ENCODE data around the gene DNASE1L1. TPM values are rescaled to one million over a fixed set of nuclear protein-coding genes. Genes with fewer than 3 reads are reported as not detected.

DNASE1L1 gene
- total RNA-seq, 1 experiment from 2014 or later: 29.8 TPM

GRCh38 chrX:154371017-154371788 lies 37.9 kb downstream of the DNASE1L1 start:
- POLR2A ChIA-PET (ENCODE audit: unreplicated experiment): interaction anchor here (0.5 to 0.7 kb wide), 4 partner anchors 14 to 173 kb away, joined by 3 to 4 read pairs (median 3); no protein-coding TSS in a partner anchor
- no TSS peak for BruUV-seq (replicated peaks)
- H3K79me2 ChIP-seq (ENCODE audit: low read length): peaks cover 81% of the 10 kb centered on the region
- H4K20me1 ChIP-seq (ENCODE audit: low read length): peaks cover 25% of the 10 kb centered on the region
- H3K9me2 ChIP-seq (replicated peaks; ENCODE audit: low read length): no peaks in the 10 kb centered on the region
- H3K36me3 ChIP-seq (ENCODE audit: low read depth, low read length): peaks cover 24% of the 10 kb centered on the region
- intact Hi-C loops (cut with micrococcal nuclease): loop anchor here (10.0 kb wide), 1 partner anchor 396 kb away; the partner anchor contains the start of genes HCFC1 and TMEM187
- H3K4me2 ChIP-seq (ENCODE audit: low read length): peak overlapping the region; percentile 94
- CTCF ChIA-PET: no interaction called here
- H3K4me3 ChIP-seq (ENCODE audit: low read length): peak overlapping the region; percentile 83
- peak overlapping the region; percentile 91 for H3K9ac ChIP-seq (ENCODE audit: low read length)
- H3K9me3 ChIP-seq (ENCODE audit: low read length): no peaks in the 10 kb centered on the region
- peak overlapping the region; percentile 97 for H3K27ac ChIP-seq (ENCODE audit: low read length)
- DNase-seq (peak; percentile 93), ATAC-seq (peak; percentile 35)
- peaks cover 36% of the 10 kb centered on the region for H3K4me1 ChIP-seq (ENCODE audit: insufficient read depth, low read length)
- TF ChIP-seq EZH2 (IDR thresholded peaks at IDR 0.05; ENCODE audit: low read length, unreplicated experiment) (no peak), EZH2phosphoT487 (IDR thresholded peaks at IDR 0.05; ENCODE audit: borderline replicate concordance, low read length) (no peak)
- TF ChIP-seq, protein P1, sequence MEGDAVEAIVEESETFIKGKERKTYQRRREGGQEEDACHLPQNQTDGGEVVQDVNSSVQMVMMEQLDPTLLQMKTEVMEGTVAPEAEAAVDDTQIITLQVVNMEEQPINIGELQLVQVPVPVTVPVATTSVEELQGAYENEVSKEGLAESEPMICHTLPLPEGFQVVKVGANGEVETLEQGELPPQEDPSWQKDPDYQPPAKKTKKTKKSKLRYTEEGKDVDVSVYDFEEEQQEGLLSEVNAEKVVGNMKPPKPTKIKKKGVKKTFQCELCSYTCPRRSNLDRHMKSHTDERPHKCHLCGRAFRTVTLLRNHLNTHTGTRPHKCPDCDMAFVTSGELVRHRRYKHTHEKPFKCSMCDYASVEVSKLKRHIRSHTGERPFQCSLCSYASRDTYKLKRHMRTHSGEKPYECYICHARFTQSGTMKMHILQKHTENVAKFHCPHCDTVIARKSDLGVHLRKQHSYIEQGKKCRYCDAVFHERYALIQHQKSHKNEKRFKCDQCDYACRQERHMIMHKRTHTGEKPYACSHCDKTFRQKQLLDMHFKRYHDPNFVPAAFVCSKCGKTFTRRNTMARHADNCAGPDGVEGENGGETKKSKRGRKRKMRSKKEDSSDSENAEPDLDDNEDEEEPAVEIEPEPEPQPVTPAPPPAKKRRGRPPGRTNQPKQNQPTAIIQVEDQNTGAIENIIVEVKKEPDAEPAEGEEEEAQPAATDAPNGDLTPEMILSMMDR (conservative IDR thresholded peaks at IDR 0.05; ENCODE audit: low read depth, low read length): no peak
- H2AFZ ChIP-seq (ENCODE audit: low read length): peak overlapping the region; percentile 50; the same call in 1 of the 2 replicates
- H3F3A ChIP-seq (ENCODE audit: low read length, unreplicated experiment): no peaks in the 10 kb centered on the region
- H3K27me3 ChIP-seq (ENCODE audit: low read length): no peaks in the 10 kb centered on the region

GRCh38 chrX:154370300-154371016 lies 38.6 kb downstream of the DNASE1L1 start:
- Histone ChIP-seq H4K20me1 (ENCODE audit: low read length) (peaks cover 27% of the 10 kb centered on the region), H3K9me3 (ENCODE audit: low read length) (no peaks in the 10 kb centered on the region)
- POLR2A ChIA-PET (ENCODE audit: unreplicated experiment): interaction anchor here (0.5 to 0.7 kb wide), 3 partner anchors 13 to 174 kb away, joined by 3 to 4 read pairs (median 3); no protein-coding TSS in a partner anchor

More at GRCh38 chrX:154370300-154371016, 38.6 kb downstream of the DNASE1L1 start:
- intact Hi-C loops (cut with micrococcal nuclease): loop anchor here (10.0 kb wide), 1 partner anchor 396 kb away; the partner anchor contains the start of genes HCFC1 and TMEM187
- CTCF ChIA-PET: no interaction called here
- TF ChIP-seq EZH2 (IDR thresholded peaks at IDR 0.05; ENCODE audit: low read length, unreplicated experiment): no peak
- peak overlapping the region; percentile 91 for H3K9ac ChIP-seq (ENCODE audit: low read length)
- BruUV-seq (replicated peaks): no TSS peak
- peaks cover 88% of the 10 kb centered on the region for H3K79me2 ChIP-seq (ENCODE audit: low read length)
- ATAC-seq (no peak), DNase-seq (no peak)
- no peaks in the 10 kb centered on the region for H3K27me3 ChIP-seq (ENCODE audit: low read length)
- no peaks in the 10 kb centered on the region for H3K9me2 ChIP-seq (replicated peaks; ENCODE audit: low read length)
- H3F3A ChIP-seq (ENCODE audit: low read length, unreplicated experiment): no peaks in the 10 kb centered on the region
- H2AFZ ChIP-seq (ENCODE audit: low read length): no peak overlapping the region
- H3K4me1 ChIP-seq (ENCODE audit: insufficient read depth, low read length): peaks cover 36% of the 10 kb centered on the region
- peaks cover 31% of the 10 kb centered on the region for H3K36me3 ChIP-seq (ENCODE audit: low read depth, low read length)
- H3K27ac ChIP-seq (ENCODE audit: low read length): peak overlapping the region; percentile 97
- peak overlapping the region; percentile 94 for H3K4me2 ChIP-seq (ENCODE audit: low read length)
- H3K4me3 ChIP-seq (ENCODE audit: low read length): peak overlapping the region; percentile 83
